ENCODE data around the gene FBLN7. TPM values are rescaled to one million over a fixed set of nuclear protein-coding genes. Genes with fewer than 3 reads are reported as not detected.
"Not testable (repeated sequence)": the region's sequence is repeated elsewhere in the genome, so short reads cannot be mapped to it uniquely, and the experiment has no call there.

Gene FBLN7
- total and polyA plus RNA-seq, 3 donors from 2014 or later, result 0.79 to 3.3 (median 3.1) TPM

DNA sequence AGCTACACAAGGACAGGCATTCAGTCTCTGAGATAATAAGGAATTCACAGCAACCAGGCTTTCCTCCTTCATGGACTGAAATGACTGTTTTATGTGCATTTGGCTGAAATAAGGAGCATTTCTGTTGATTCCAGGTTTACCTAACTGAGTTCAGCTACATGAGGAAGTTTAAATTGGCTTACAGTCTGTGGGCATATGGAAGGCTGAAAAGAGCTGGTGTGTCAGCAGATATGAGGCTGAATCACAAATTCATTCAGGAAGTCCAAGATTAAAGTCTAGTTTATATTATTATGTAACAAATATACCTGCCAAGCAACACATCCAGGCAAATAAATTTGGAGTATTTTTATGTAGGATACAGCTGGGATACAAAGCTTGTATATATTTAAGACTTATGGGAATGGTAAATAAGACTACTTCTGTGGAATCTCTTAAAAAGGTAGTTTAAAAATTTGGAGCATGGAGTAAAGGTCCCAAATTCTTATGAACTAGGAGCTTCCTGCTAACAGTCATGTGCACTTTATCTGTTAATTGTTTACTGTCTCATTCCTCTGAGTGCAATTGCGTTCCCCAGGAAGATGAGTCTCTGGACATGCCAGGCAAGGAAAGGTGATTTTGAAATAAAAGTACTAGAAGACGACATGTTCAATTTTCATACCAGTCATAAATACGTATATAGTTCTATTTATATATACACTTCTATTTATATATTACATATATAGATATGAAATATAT is 63.7 kb downstream of the FBLN7 start:
- Histone ChIP-seq H3K4me3 (no peak overlapping the region), H3K27me3 (no peaks in the 10 kb centered on the region), H3K9me3 (no peaks in the 10 kb centered on the region), H3K27ac (no peak overlapping the region), H3K4me1 (no peaks in the 10 kb centered on the region), H3K36me3 (ENCODE audit: low read depth, missing control alignments) (no peaks in the 10 kb centered on the region)
- intact Hi-C loops (cut with DNase I; ENCODE audit: low total_unique reads), result no loop called here
- WGBS, 2 donors, result 89 to 93% methylated on average over 3 of the region's 3 CpGs
- TF ChIP-seq CTCF (IDR thresholded peaks at IDR 0.05) (no peak), POLR2A (IDR thresholded peaks at IDR 0.05) (no peak)
- no peak for DNase-seq

- no peaks in the 10 kb centered on the region for H3K4me1 ChIP-seq
- H3K27ac ChIP-seq, result no peak overlapping the region
- WGBS, 2 donors, result 93 to 100% methylated on average over 2 of the region's 2 CpGs
- no peaks in the 10 kb centered on the region for H3K27me3 ChIP-seq
- TF ChIP-seq POLR2A (IDR thresholded peaks at IDR 0.05), result no peak
- TF ChIP-seq CTCF (IDR thresholded peaks at IDR 0.05), result no peak
- no peaks in the 10 kb centered on the region for H3K36me3 ChIP-seq (ENCODE audit: low read depth, missing control alignments)
- intact Hi-C loops (cut with DNase I; ENCODE audit: low total_unique reads), result no loop called here
- no peak for DNase-seq
- H3K9me3 ChIP-seq, result no peaks in the 10 kb centered on the region
- H3K4me3 ChIP-seq, result no peak overlapping the region
Measured at GRCh38 chr2:112204411-112204810, 66.2 kb downstream of the FBLN7 start.

DNA sequence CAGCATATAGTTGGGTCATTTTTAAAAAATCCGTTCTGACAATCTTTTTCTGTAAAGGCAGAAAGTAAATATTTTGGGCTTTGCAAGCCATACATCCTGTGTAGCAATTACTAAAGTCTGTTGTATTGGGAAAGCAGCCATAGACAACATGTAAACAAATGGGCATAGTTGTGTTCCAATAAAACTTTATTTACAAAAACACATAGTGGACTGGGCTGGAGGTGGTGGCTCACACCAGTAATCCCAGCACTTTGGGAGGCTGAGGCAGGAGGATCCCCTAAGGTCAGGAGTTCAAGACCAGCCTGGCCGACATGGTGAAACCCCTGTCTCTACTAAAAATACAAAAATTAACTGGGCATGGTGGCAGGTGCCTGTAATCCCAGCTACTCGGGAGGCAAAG is 69.7 kb downstream of the FBLN7 start:
- H3K9me3 ChIP-seq; H3K36me3 ChIP-seq (ENCODE audit: low read depth, missing control alignments); H3K4me3 ChIP-seq; H3K27me3 ChIP-seq; H3K4me1 ChIP-seq; intact Hi-C loops (cut with DNase I; ENCODE audit: low total_unique reads); H3K27ac ChIP-seq; DNase-seq: not testable (repeated sequence)
- 85 to 88% methylated on average over 3 of the region's 3 CpGs for WGBS, 2 donors

- H3K27me3 ChIP-seq, result no peaks in the 10 kb centered on the region
- H3K27ac ChIP-seq, result no peak overlapping the region
- no peak overlapping the region for H3K4me3 ChIP-seq
- no peaks in the 10 kb centered on the region for H3K4me1 ChIP-seq
- H3K36me3 ChIP-seq (ENCODE audit: low read depth, missing control alignments), result no peaks in the 10 kb centered on the region
- 81 to 95% methylated on average over 3 of the region's 3 CpGs for WGBS, 2 donors
- no peaks in the 10 kb centered on the region for H3K9me3 ChIP-seq
- DNase-seq, result no peak
- intact Hi-C loops (cut with DNase I; ENCODE audit: low total_unique reads), result no loop called here
- TF ChIP-seq POLR2A (IDR thresholded peaks at IDR 0.05) (no peak), CTCF (IDR thresholded peaks at IDR 0.05) (no peak)
Measured at GRCh38 chr2:112216167-112216566, 78.0 kb downstream of the FBLN7 start.

DNA sequence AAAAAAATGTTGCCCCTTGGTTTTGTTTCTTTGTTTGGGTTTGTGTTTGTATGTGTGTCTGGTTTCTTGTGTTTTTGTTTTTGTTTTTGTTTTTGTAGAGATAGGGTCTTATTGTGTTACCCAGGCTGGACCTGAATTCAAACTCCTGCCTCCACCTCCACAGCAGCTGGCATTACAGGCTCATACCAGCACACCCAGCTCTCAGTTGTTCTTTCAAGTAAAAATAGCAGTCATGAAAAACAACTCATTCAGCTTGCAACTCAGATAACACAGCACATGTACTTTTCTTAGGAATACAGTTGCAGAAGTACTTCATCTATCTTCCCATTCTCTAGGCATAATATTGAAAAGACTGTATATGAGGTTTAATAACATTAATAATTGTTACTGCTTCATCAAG is 79.7 kb downstream of the FBLN7 start:
- Histone ChIP-seq H3K9me3 (no peaks in the 10 kb centered on the region), H3K27me3 (no peaks in the 10 kb centered on the region), H3K4me3 (no peak overlapping the region), H3K36me3 (ENCODE audit: low read depth, missing control alignments) (no peaks in the 10 kb centered on the region), H3K27ac (no peak overlapping the region), H3K4me1 (no peaks in the 10 kb centered on the region)
- TF ChIP-seq POLR2A (IDR thresholded peaks at IDR 0.05) (no peak), CTCF (IDR thresholded peaks at IDR 0.05) (no peak)
- intact Hi-C loops (cut with DNase I; ENCODE audit: low total_unique reads), result no loop called here
- no peak for DNase-seq

All from testis (tissue), 3 donors.